ENCODE results near the gene PDE4C.
A peak's percentile ranks its signal among the peaks of the same experiment; 100 is the strongest.

Gene PDE4C

GRCh38 chr19:18203863-18204393 is 22.3 kb downstream of the PDE4C start, which contains the start of gene RAB3A (continued):
- no peak for TF ChIP-seq RBAK (tag by site-specific recombination; IDR thresholded peaks at IDR 0.05)
- no peak for TF ChIP-seq PRDM4 (tag by site-specific recombination; IDR thresholded peaks at IDR 0.05)
- no peak for TF ChIP-seq ZNF843 (tag by site-specific recombination; IDR thresholded peaks at IDR 0.05)
- TF ChIP-seq GLIS1 (tag by site-specific recombination; IDR thresholded peaks at IDR 0.05): no peak
- TF ChIP-seq ZNF266 (tag by site-specific recombination; IDR thresholded peaks at IDR 0.05; ENCODE audit: low read depth): no peak
- no peak for TF ChIP-seq ZNF664 (tag by site-specific recombination; IDR thresholded peaks at IDR 0.05)
- TF ChIP-seq HOXA7 (CRISPR knock-in tag; IDR thresholded peaks at IDR 0.05; ENCODE audit: borderline replicate concordance): no peak
- no peak for TF ChIP-seq ZNF280D (tag by site-specific recombination; IDR thresholded peaks at IDR 0.05)
- TF ChIP-seq ZSCAN4 (tag by site-specific recombination; IDR thresholded peaks at IDR 0.05): no peak
- peak; percentile 87; the same call in 1 of the 2 replicates for TF ChIP-seq ZNF335 (tag by site-specific recombination; conservative IDR thresholded peaks at IDR 0.05)
- peak; percentile 100 for TF ChIP-seq SP3 (tag by site-specific recombination; IDR thresholded peaks at IDR 0.05)
- TF ChIP-seq KLF8 (tag by site-specific recombination; IDR thresholded peaks at IDR 0.05): no peak; the same call in 1 of the 2 replicates
- no peak for TF ChIP-seq SCRT2 (tag by site-specific recombination; IDR thresholded peaks at IDR 0.05)
- no peak for TF ChIP-seq ZNF221 (tag by site-specific recombination; IDR thresholded peaks at IDR 0.05; ENCODE audit: borderline replicate concordance)
- TF ChIP-seq EGR2 (tag by site-specific recombination; IDR thresholded peaks at IDR 0.05; ENCODE audit: low read depth): peak; percentile 82
- no peak for TF ChIP-seq YY2 (tag by site-specific recombination; IDR thresholded peaks at IDR 0.05)
- TF ChIP-seq KLF17 (tag by site-specific recombination; IDR thresholded peaks at IDR 0.05): peak; percentile 61; the same call in 1 of the 2 replicates
- peak; percentile 16; the same call in 1 of the 2 replicates for TF ChIP-seq ZBTB8A (tag by site-specific recombination; IDR thresholded peaks at IDR 0.05)
- TF ChIP-seq ZNF518A (tag by site-specific recombination; conservative IDR thresholded peaks at IDR 0.05; ENCODE audit: low read depth): no peak
- no peak for TF ChIP-seq ZNF510 (tag by site-specific recombination; IDR thresholded peaks at IDR 0.05; ENCODE audit: insufficient replicate concordance)
- peak; percentile 99 for TF ChIP-seq KLF10 (tag by site-specific recombination; IDR thresholded peaks at IDR 0.05)
- no peak for TF ChIP-seq ZNF223 (tag by site-specific recombination; IDR thresholded peaks at IDR 0.05)
- no peak for TF ChIP-seq ZNF707 (tag by site-specific recombination; IDR thresholded peaks at IDR 0.05)
- no peak for TF ChIP-seq SCRT1 (tag by site-specific recombination; IDR thresholded peaks at IDR 0.05; ENCODE audit: borderline replicate concordance)
- TF ChIP-seq ZNF530 (tag by site-specific recombination; IDR thresholded peaks at IDR 0.05; ENCODE audit: low read depth): no peak
- TF ChIP-seq ZNF544 (tag by site-specific recombination; IDR thresholded peaks at IDR 0.05): no peak

All from HEK293 (cell line).